Measurements from ENCODE around the gene SEC23IP. TPM values are rescaled to one million over a fixed set of nuclear protein-coding genes. Genes with fewer than 3 reads are reported as not detected.

Gene SEC23IP
- total RNA-seq, 3 donors from 2014 or later (not counting 1 experiment from before 2014, with no cell fraction given) = 45.1 to 54.5 (median 49.4) TPM

DNA sequence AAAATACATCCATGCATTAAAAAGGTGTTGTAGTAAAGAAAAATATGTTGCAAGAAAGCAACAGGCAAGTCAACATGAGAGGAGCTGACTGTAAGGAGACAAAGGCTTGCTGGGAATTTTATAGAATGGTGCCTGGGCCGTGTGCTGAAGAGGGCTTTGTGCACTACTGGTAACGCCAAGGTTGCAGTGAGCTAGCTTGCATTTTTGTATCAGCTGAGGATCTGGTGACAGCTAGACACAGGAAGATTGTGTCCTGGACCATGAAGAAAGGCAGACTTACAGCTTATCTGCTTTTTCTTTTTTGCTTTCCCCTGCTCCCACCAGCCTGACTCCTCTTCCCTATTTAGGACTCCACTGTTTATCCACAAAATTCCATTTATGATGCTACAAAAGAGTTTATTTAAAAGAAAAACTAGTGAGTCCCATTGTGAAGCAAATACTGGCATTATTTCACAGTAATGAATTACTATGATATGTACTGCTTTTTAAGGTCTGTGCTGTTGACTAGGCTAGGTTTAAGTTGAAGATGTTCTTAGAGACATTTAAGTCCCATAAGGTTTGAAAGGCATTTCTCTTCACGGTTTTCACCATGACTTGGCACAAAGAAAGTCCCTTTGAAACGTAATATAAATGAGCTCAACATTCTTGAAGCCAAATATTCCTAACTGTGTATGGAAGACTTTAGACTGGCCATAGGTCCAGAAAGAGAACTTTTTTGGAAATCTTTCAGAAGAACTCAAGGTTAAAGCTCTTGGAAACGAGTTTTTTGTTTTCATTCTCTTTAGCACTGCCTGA lies 88.6 kb downstream of the SEC23IP start:
- Histone ChIP-seq H3K27me3 (ENCODE audit: control insufficient read depth, insufficient read depth, low read length) (no peaks in the 10 kb centered on the region), H3K4me1 (ENCODE audit: control insufficient read depth, insufficient read depth, low read length) (no peaks in the 10 kb centered on the region), H3K9me3 (ENCODE audit: control insufficient read depth, insufficient read depth, low read length) (no peaks in the 10 kb centered on the region), H3K36me3 (ENCODE audit: control insufficient read depth, insufficient read depth, low read length) (no peaks in the 10 kb centered on the region), H3K4me3 (ENCODE audit: low read length) (no peak overlapping the region), H3K27ac (ENCODE audit: low read length) (no peak overlapping the region)
- Mint-ChIP-seq H3K4me1 (no peaks in the 10 kb centered on the region), H3K27ac (no peak overlapping the region), H3K27me3 (ENCODE audit: low read depth in 2 of 2) (peaks cover 9 to 11% of the 10 kb centered on the region in 2 donors), H3K4me3 (no peak overlapping the region), H3K9me3 (no peaks in the 10 kb centered on the region), H3K36me3 (no peaks in the 10 kb centered on the region)
- ATAC-seq (no peak), DNase-seq (no peak)
- TF ChIP-seq, protein P1, sequence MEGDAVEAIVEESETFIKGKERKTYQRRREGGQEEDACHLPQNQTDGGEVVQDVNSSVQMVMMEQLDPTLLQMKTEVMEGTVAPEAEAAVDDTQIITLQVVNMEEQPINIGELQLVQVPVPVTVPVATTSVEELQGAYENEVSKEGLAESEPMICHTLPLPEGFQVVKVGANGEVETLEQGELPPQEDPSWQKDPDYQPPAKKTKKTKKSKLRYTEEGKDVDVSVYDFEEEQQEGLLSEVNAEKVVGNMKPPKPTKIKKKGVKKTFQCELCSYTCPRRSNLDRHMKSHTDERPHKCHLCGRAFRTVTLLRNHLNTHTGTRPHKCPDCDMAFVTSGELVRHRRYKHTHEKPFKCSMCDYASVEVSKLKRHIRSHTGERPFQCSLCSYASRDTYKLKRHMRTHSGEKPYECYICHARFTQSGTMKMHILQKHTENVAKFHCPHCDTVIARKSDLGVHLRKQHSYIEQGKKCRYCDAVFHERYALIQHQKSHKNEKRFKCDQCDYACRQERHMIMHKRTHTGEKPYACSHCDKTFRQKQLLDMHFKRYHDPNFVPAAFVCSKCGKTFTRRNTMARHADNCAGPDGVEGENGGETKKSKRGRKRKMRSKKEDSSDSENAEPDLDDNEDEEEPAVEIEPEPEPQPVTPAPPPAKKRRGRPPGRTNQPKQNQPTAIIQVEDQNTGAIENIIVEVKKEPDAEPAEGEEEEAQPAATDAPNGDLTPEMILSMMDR (IDR thresholded peaks at IDR 0.05) = no peak
- WGBS (ENCODE audit: insufficient coverage) = 80% methylated on average over 5 of the region's 5 CpGs
- intact Hi-C loops (cut with micrococcal nuclease) = no loop called here

DNA sequence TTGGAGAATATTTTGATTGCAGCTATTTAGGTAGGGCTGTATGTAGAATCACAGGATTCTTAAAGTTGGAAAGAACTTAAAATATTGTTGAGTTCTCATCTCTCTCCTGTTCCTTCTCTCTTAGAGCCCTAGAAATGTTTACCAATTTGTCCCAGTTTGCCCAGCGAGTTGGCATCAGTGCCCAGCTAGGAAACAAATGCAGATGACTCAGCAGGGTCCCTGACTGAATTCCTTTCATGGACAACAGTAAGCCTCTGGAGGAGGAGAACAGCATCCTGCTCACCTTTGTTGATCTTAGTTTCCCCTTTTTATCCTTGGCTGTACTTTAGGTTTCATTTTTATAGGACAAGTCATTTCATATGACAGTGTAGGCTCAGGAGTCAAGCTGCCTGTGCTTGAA lies 89.3 kb downstream of the SEC23IP start:
- Histone ChIP-seq H3K27me3 (ENCODE audit: control insufficient read depth, insufficient read depth, low read length) (no peaks in the 10 kb centered on the region), H3K36me3 (ENCODE audit: control insufficient read depth, insufficient read depth, low read length) (no peaks in the 10 kb centered on the region), H3K4me3 (ENCODE audit: low read length) (no peak overlapping the region), H3K9me3 (ENCODE audit: control insufficient read depth, insufficient read depth, low read length) (no peaks in the 10 kb centered on the region), H3K27ac (ENCODE audit: low read length) (no peak overlapping the region), H3K4me1 (ENCODE audit: control insufficient read depth, insufficient read depth, low read length) (no peaks in the 10 kb centered on the region)
- no peaks in the 10 kb centered on the region for H3K4me1 Mint-ChIP-seq
- no peak for DNase-seq
- TF ChIP-seq, protein P1 (IDR thresholded peaks at IDR 0.05) = no peak
- H3K4me3 Mint-ChIP-seq = no peak overlapping the region
- intact Hi-C loops (cut with micrococcal nuclease) = no loop called here
- ATAC-seq = no peak
- H3K36me3 Mint-ChIP-seq = no peaks in the 10 kb centered on the region
- H3K27me3 Mint-ChIP-seq (ENCODE audit: low read depth in 2 of 2) = peaks cover 9 to 11% of the 10 kb centered on the region in 2 donors
- H3K9me3 Mint-ChIP-seq = no peaks in the 10 kb centered on the region
- H3K27ac Mint-ChIP-seq = no peak overlapping the region
- WGBS (ENCODE audit: insufficient coverage) = 43% methylated on average over 1 of the region's 1 CpG

DNA sequence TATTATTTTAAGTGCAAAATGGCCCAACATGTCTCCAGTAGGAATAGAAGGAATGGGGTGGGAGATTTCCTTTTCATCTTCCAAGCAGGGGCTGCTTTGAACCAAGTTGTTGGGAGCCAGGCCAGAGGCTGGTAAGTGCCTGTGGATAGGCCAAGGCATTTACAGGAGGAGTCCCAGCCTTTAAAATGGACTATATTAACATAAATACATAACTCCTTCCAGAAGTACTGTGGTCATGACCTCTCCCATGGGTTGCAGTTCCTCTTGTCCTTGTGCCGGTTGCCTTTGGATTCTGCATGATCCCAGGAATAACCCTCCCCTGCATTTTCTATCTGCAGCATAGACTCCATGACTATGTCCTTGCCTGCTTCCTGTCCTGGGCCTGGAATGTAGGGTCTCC lies 95.8 kb downstream of the SEC23IP start:
- Mint-ChIP-seq H3K36me3 (no peaks in the 10 kb centered on the region), H3K4me1 (no peaks in the 10 kb centered on the region), H3K27ac (no peak overlapping the region), H3K4me3 (no peak overlapping the region), H3K27me3 (ENCODE audit: low read depth in 2 of 2) (peaks cover 8 to 17% of the 10 kb centered on the region in 2 donors), H3K9me3 (no peaks in the 10 kb centered on the region)
- 94% methylated on average over 1 of the region's 1 CpG for WGBS (ENCODE audit: insufficient coverage)
- intact Hi-C loops (cut with micrococcal nuclease) = no loop called here
- Histone ChIP-seq H3K27me3 (ENCODE audit: control insufficient read depth, insufficient read depth, low read length) (no peaks in the 10 kb centered on the region), H3K36me3 (ENCODE audit: control insufficient read depth, insufficient read depth, low read length) (no peaks in the 10 kb centered on the region), H3K4me3 (ENCODE audit: low read length) (no peak overlapping the region), H3K4me1 (ENCODE audit: control insufficient read depth, insufficient read depth, low read length) (no peaks in the 10 kb centered on the region), H3K27ac (ENCODE audit: low read length) (no peak overlapping the region), H3K9me3 (ENCODE audit: control insufficient read depth, insufficient read depth, low read length) (no peaks in the 10 kb centered on the region)
- TF ChIP-seq, protein P1 (IDR thresholded peaks at IDR 0.05) = no peak
- DNase-seq = no peak
- ATAC-seq = no peak

DNA sequence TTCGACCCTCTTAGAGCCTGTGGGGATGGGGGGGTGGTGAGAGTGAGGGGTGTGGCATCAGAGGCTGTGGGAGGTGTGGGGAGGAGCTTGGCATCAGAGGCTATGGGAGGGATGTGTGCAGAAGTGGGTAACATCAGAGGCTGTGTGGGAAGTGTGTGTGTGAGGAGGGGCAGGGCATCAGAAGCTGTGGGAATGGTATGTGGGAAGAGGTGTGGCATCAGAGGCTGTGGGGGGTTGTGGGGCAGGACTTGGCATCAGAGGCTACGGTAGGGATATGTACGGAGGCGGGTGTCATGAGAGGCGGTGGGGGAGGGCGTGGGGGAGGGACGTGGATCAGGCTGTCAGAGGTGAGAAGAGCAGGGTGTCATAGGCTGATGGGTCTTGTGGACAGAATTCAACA lies 97.4 kb downstream of the SEC23IP start:
- no peaks in the 10 kb centered on the region for H3K27me3 ChIP-seq (ENCODE audit: control insufficient read depth, insufficient read depth, low read length)
- H3K27ac Mint-ChIP-seq = no peak overlapping the region
- H3K4me3 Mint-ChIP-seq = no peak overlapping the region
- WGBS (ENCODE audit: insufficient coverage) = 78% methylated on average over 7 of the region's 7 CpGs
- no peaks in the 10 kb centered on the region for H3K36me3 Mint-ChIP-seq
- TF ChIP-seq, protein P1 (IDR thresholded peaks at IDR 0.05) = no peak
- ATAC-seq = no peak
- no peaks in the 10 kb centered on the region for H3K4me1 ChIP-seq (ENCODE audit: control insufficient read depth, insufficient read depth, low read length)
- peaks cover 11 to 27% of the 10 kb centered on the region in 2 donors for H3K27me3 Mint-ChIP-seq (ENCODE audit: low read depth in 2 of 2)
- H3K27ac ChIP-seq (ENCODE audit: low read length) = no peak overlapping the region
- no peaks in the 10 kb centered on the region for H3K4me1 Mint-ChIP-seq
- intact Hi-C loops (cut with micrococcal nuclease) = no loop called here
- DNase-seq = no peak
- H3K4me3 ChIP-seq (ENCODE audit: low read length) = no peak overlapping the region
- H3K36me3 ChIP-seq (ENCODE audit: control insufficient read depth, insufficient read depth, low read length) = no peaks in the 10 kb centered on the region
- H3K9me3 ChIP-seq (ENCODE audit: control insufficient read depth, insufficient read depth, low read length) = no peaks in the 10 kb centered on the region
- no peaks in the 10 kb centered on the region for H3K9me3 Mint-ChIP-seq

Data from natural killer cell (primary cell).